ENCODE results near the gene ARMC6.
"Not testable (repeated sequence)": the region's sequence is repeated elsewhere in the genome, so short reads cannot be mapped to it uniquely, and the experiment has no call there.

The ARMC6 gene

GRCh38 chr19:19106056-19106551, 72.7 kb downstream of the ARMC6 start:
- intact Hi-C loops (cut with DNase I; ENCODE audit: low total_unique reads): no loop called here

DNA sequence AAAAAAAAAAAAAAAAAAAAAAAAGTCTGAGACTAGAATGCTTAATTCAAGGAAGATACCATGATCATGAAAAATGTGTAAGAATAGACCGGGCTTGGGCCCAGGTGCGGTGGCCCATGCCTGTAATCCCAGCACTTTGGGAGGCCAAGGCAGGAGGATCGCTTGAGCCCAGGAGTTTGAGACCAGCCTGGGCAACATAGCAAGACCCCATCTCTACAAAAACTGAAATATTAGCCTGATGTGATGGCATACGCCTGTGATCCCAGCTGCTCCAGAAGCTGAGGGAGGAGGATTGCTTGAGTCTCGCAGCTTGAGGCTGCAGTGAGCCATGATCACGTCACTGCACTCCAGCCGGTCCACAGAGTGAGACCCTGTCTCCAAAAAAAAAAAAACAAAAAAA, 73.5 kb downstream of the ARMC6 start:
- H3K36me3 ChIP-seq: peaks cover 0 to 15% (median 8%) of the 10 kb centered on the region in 3 donors
- H3K27me3 ChIP-seq; H3K9me3 ChIP-seq; DNase-seq; H3K27ac ChIP-seq; H3K4me3 ChIP-seq; intact Hi-C loops (cut with DNase I; ENCODE audit: low total_unique reads): not testable (repeated sequence)
- peaks cover 0 to 18% (median 10%) of the 10 kb centered on the region in 4 donors for H3K4me1 ChIP-seq

More at GRCh38 chr19:19106056-19106551, 72.7 kb downstream of the ARMC6 start:
- H3K36me3 ChIP-seq: peaks cover 5 to 23% (median 16%) of the 10 kb centered on the region in 3 donors
- H3K4me3 ChIP-seq: peak overlapping the region; percentile 8 to 23
- DNase-seq: no peak
- H3K9me3 ChIP-seq: no peaks in the 10 kb centered on the region
- no peak for TF ChIP-seq CTCF (IDR thresholded peaks at IDR 0.05)
- H3K27me3 ChIP-seq: no peaks in the 10 kb centered on the region
- H3K27ac ChIP-seq: no peak overlapping the region
- H3K4me1 ChIP-seq: peaks cover 0 to 18% (median 10%) of the 10 kb centered on the region in 4 donors

- TF ChIP-seq CTCF (IDR thresholded peaks at IDR 0.05): no peak
- intact Hi-C loops (cut with DNase I; ENCODE audit: low total_unique reads): no loop called here
- Histone ChIP-seq H3K4me3 (no peak overlapping the region), H3K36me3 (peaks cover 0 to 14% (median 8%) of the 10 kb centered on the region in 3 donors), H3K27ac (no peak overlapping the region), H3K27me3 (no peaks in the 10 kb centered on the region), H3K9me3 (no peaks in the 10 kb centered on the region), H3K4me1 (peaks cover 0 to 18% (median 10%) of the 10 kb centered on the region in 4 donors)
- no peak for DNase-seq
These were observed 74.3 kb downstream of the ARMC6 start for GRCh38 chr19:19107654-19108053.

Measured in tibial artery (tissue), 4 donors.